K562 (cell line): ENCODE results near the gene UCN. TPM values are rescaled to one million over a fixed set of nuclear protein-coding genes. Genes with fewer than 3 reads are reported as not detected.

Source experiments
- ATAC-seq: fragments of 200-7000 bp; cut with Tn5 transposase; 3 replicates; pipeline ENCODE4 v1.9.1; 2020; ENCODE audit warnings: moderate library complexity
- BruUV-seq: library from RNA; stranded (reverse); fragments of 400-500 nt; replicated peaks from 2 replicates; lab custom pipeline; 2021; lab: Mats Ljungman, UMichigan
- CTCF ChIA-PET: fragments of 300-600 bp; formaldehyde crosslinking; extraction: SDS; loops from one replicate; lab custom pipeline; 2021; ENCODE audit warnings: low intra/inter-chr PET ratio; lab: Yijun Ruan, JAX
- POLR2A ChIA-PET: fragments of 300-600, 350-650 bp; sonication (Branson Sonifier 250); formaldehyde crosslinking; extraction: SDS; loops from one replicate; lab custom pipeline; 2021; ENCODE audit warnings: antibody characterized with exemption, inconsistent platforms; lab: Yijun Ruan, JAX
- DNase-seq, 4 experiments: peaks; one replicate each; pipeline versions ENCODE4 v3.0.0 to v3.0.0-alpha.2; 2011 to 2018; ENCODE audit warnings: low spot score in 3 of 4, mixed read lengths in 3 of 4; ENCODE audit errors: extremely low read depth in 1 of 4
- FAIRE-seq: peaks from 2 replicates; lab custom pipeline; 2011; peaks lifted over from hg19 to GRCh38; lab: Jason Lieb, UNC
- H2AFZ ChIP-seq: 2 replicates; pipeline ENCODE4 v1.6.0; 2011; ENCODE audit warnings: low read depth, low read length, control low read depth, inconsistent platforms
- H3K27ac ChIP-seq: fragments of 200-600 bp; 3 replicates; pipeline ENCODE4 v1.8.0; 2011; ENCODE audit warnings: low read depth, mild to moderate bottlenecking, control low read depth, inconsistent platforms, low read length, moderate library complexity, mixed read lengths; ENCODE audit errors: extremely low read depth
- H3K27me3 ChIP-seq, 2 experiments: fragments of 300-600 bp in 1 of 2; 2 replicates in 1 of 2; 3 replicates in 1 of 2; pipeline versions ENCODE4 v1.6.0 to v1.8.0; 2011; ENCODE audit warnings: inconsistent platforms in 2 of 2, low read length in 2 of 2, mild to moderate bottlenecking in 1 of 2, mixed read lengths in 1 of 2, moderate library complexity in 1 of 2; ENCODE audit not compliant: control insufficient read depth in 2 of 2, insufficient read depth in 2 of 2
- H3K36me3 ChIP-seq: fragments of 300-600 bp; 3 replicates; pipeline ENCODE4 v1.8.0; 2011; ENCODE audit warnings: mild to moderate bottlenecking, low read length, inconsistent platforms; ENCODE audit not compliant: control insufficient read depth, insufficient read depth
- H3K4me1 ChIP-seq, 2 experiments: fragments of 200-600 bp in 1 of 2; replicated peaks in 1 of 2; 2 replicates in 1 of 2; 3 replicates in 1 of 2; pipeline versions ENCODE4 v1.5.1 to v1.8.0; 2011; ENCODE audit warnings: inconsistent platforms in 2 of 2, low read length in 2 of 2, mild to moderate bottlenecking in 1 of 2, mixed read lengths in 1 of 2, moderate library complexity in 1 of 2; ENCODE audit not compliant: control insufficient read depth in 2 of 2, insufficient read depth in 2 of 2
- H3K4me2 ChIP-seq: 2 replicates; pipeline ENCODE4 v1.6.1; 2011; ENCODE audit warnings: low read length, control low read depth, inconsistent platforms, mixed read lengths; ENCODE audit not compliant: insufficient read depth
- H3K4me3 ChIP-seq: fragments of 200-600 bp; sonication (generic), shearing (Covaris generic); 2 replicates; pipeline ENCODE4 v1.5.1; 2016; ENCODE audit warnings: control low read depth, inconsistent platforms
- H3K79me2 ChIP-seq: fragments of 200-600 bp; 3 replicates; pipeline ENCODE4 v1.8.0; 2011; ENCODE audit warnings: low read length, inconsistent platforms; ENCODE audit not compliant: control insufficient read depth, insufficient read depth
- H3K9ac ChIP-seq, 2 experiments: 2 replicates each; pipeline versions ENCODE4 v1.6.0 to v1.6.1; 2011; ENCODE audit warnings: low read depth in 2 of 2, low read length in 2 of 2, control low read depth in 1 of 2, inconsistent platforms in 1 of 2, mild to moderate bottlenecking in 1 of 2, mixed read lengths in 1 of 2; ENCODE audit not compliant: insufficient read depth in 1 of 2
- H3K9me1 ChIP-seq: one replicate; pipeline ENCODE4 v1.6.0; 2011; ENCODE audit warnings: inconsistent platforms, mild to moderate bottlenecking, low read length, moderate library complexity; ENCODE audit not compliant: control insufficient read depth, insufficient read depth
- H3K9me3 ChIP-seq: replicated peaks from 2 replicates; pipeline ENCODE4 v1.5.1; 2011; ENCODE audit warnings: low read depth, low read length, inconsistent platforms; ENCODE audit not compliant: control insufficient read depth, insufficient read depth
- H4K20me1 ChIP-seq: replicated peaks from 2 replicates; pipeline ENCODE4 v1.6.1; 2011; ENCODE audit warnings: low read length, inconsistent platforms, mixed read lengths; ENCODE audit not compliant: control insufficient read depth, insufficient read depth
- CTBP1 ChIP-seq: fragments of 450-650 bp; IDR thresholded peaks from 2 replicates; pipeline ENCODE4 v1.6.1; 2016; ENCODE audit warnings: borderline replicate concordance
- MAZ ChIP-seq, 2 experiments: fragments of 450-650 bp in 1 of 2; sonication (generic) in 1 of 2; formaldehyde crosslinking; IDR thresholded peaks in 1 of 2; conservative IDR thresholded peaks in 1 of 2; 2 replicates each; pipeline versions ENCODE4 v1.4.0 to v1.5.0; 2020; ENCODE audit warnings: mild to moderate bottlenecking in 1 of 2, missing genetic modification reagents in 1 of 2
- MTA2 ChIP-seq: fragments of 450-650 bp; IDR thresholded peaks from 2 replicates; pipeline ENCODE4 v1.6.1; 2016; ENCODE audit warnings: low read depth
- SAP30 ChIP-seq: fragments of 200-600 bp; sonication (generic); IDR thresholded peaks from 2 replicates; pipeline ENCODE4 v1.6.1; 2012; ENCODE audit warnings: borderline replicate concordance, low read depth, mild to moderate bottlenecking, moderate library complexity, low read length, control low read depth, inconsistent platforms; ENCODE audit not compliant: insufficient read depth, poor library complexity, severe bottlenecking
- ZFX ChIP-seq: sonication (generic); formaldehyde crosslinking; IDR thresholded peaks from 2 replicates; pipeline ENCODE4 v1.8.0; 2022; ENCODE audit warnings: mild to moderate bottlenecking, missing genetic modification reagents, moderate library complexity
- ZNF282 ChIP-seq: sonication (generic); formaldehyde crosslinking; IDR thresholded peaks from 2 replicates; pipeline ENCODE4 v1.8.1; 2023; ENCODE audit warnings: missing genetic modification reagents
- WGBS: fragments of 100-300 bp; shearing (Covaris generic); methylation state at CpG from one replicate; pipeline ENCODE4 v1.1.6; 2016; ENCODE audit warnings: low coverage, mixed read lengths; ENCODE audit not compliant: insufficient coverage; ENCODE audit errors: missing lambda C conversion rate; 5-methylcytosine and 5-hydroxymethylcytosine counted together
- in situ Hi-C: fragments of 300-500 bp; cut with MboI; formaldehyde crosslinking; loops from 4 replicates; pipeline ENCODE4 v1.15.0; 2018; ENCODE audit warnings: inconsistent platforms, mixed read lengths
- intact Hi-C: fragments of 100-400 bp; cut with micrococcal nuclease; formaldehyde crosslinking; loops from 2 replicates; pipeline ENCODE4 v1.14.2; 2022
- polyA plus RNA-seq, 8 experiments: library from polyadenylated mRNA; depleted of rRNA in 4 of 8; stranded (reverse) in 5 of 8; unstranded in 3 of 8; fragments of >200 nt; fragmentation: Nextera tagmentation in 2 of 8; fragmentation: Illumina TruSeq in 1 of 8; extraction: Ambion mirVana in 2 of 8; extraction: Trizol in 1 of 8; gene quantifications; 2 replicates each; pipeline versions ENCODE4 v1.2.1 to v1.2.3, GENCODE V29; 2011 to 2014; ENCODE audit warnings: inconsistent platforms in 1 of 8, missing spikeins in 1 of 8
- total RNA-seq, 7 experiments: library from RNA; depleted of rRNA in 6 of 7; stranded (reverse); fragments of >200 nt in 6 of 7; fragmentation: Illumina TruSeq in 2 of 7; extraction: Trizol in 2 of 7; gene quantifications; 2 replicates each; pipeline versions ENCODE4 v1.2.1 to v1.2.3, GENCODE V29; 2011 to 2021; ENCODE audit warnings: low replicate concordance in 1 of 7
- TF ChIP-seq, protein P1 (sequence below), 3 experiments: IDR thresholded peaks in 2 of 3; conservative IDR thresholded peaks in 1 of 3; 2 replicates each; pipeline ENCODE4 v1.5.1; 2011 to 2012; ENCODE audit warnings: low read length in 3 of 3, mild to moderate bottlenecking in 3 of 3, control low read depth in 2 of 3, improper control_type of control experiment in 1 of 3, inconsistent platforms in 1 of 3, low read depth in 1 of 3, mixed read lengths in 1 of 3, moderate library complexity in 1 of 3; ENCODE audit not compliant: insufficient read depth in 2 of 3
- TF ChIP-seq, protein P2 (sequence below): sonication (generic); formaldehyde crosslinking; IDR thresholded peaks from 2 replicates; pipeline ENCODE4 v1.9.0; 2022; ENCODE audit warnings: mild to moderate bottlenecking, missing genetic modification reagents
- TF ChIP-seq, protein P3 (sequence below): IDR thresholded peaks from 2 replicates; pipeline ENCODE4 v1.6.1; 2011; ENCODE audit warnings: borderline replicate concordance, low read depth, mild to moderate bottlenecking, moderate library complexity, low read length; ENCODE audit not compliant: insufficient read depth, poor library complexity, severe bottlenecking
- TF ChIP-seq, protein P4 (sequence below): fragments of 450-650 bp; IDR thresholded peaks from 2 replicates; pipeline ENCODE4 v1.6.1; 2017; ENCODE audit warnings: antibody characterized with exemption

Gene UCN
- total and polyA plus RNA-seq, 9 of the 15 experiments (the other 6 are each of a cell fraction or from before 2014, with no cell fraction given) = 0.10 to 2.7 (median 0.43) TPM

DNA sequence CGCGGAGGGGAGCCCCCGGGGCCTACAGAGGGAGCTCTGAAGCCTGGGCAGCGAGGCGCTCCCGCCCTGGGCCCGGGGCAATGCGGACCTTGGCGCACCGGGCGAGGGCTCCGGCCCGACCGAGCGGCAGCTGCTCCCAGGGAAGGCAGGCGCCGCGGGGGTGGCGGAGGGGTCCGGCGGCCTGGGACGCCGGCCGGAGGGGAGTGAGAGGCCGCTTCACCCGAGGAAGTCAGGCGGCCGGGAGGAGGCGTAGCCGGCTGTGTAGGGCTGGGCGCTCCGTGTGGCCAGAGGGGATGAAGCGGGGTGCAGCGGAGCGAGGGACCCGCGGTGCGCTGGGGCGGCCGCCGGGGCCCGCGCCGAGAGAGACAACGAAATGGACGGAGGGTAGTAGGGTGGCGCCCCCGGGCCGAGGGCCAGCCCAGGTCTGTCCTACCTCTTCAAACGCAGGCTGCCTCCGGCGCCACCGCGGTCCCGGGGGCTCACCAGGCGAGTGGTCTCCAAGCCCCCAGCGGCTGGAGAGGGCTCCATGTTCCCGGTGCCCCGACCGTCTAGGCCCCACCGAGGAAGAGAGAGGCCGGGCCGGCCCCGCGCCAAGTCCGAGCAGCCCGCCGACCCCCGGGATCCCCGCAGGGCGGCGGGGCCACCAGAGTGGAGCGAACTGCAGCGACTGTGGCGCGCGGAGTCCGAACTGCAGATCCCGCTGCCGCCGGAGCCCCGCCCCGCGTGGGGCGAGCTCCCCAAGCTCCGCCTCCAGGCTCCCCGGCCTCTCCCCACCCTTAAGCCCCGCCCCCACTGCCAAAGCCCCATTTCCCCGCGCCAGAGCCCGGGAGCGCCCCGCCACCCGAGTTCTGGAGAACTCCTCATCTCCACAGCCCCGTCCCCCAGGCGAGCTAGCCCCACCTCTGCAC is 45.6 kb downstream of the UCN start, which contains the start of gene SLC30A3:
SLC30A3 (minus strand) TSS at position 669 of the 908 bp plus-strand sequence; CDS start at position 528, 141 bp downstream.
- DNase-seq (peak; percentile 81 to 99 (median 96)), FAIRE-seq (peak; percentile 37), ATAC-seq (peak; percentile 94)
- peak within 1 kb of the TSS; percentile 46 to 92; a peak in 3 of 4 replicates for H3K9ac ChIP-seq
- H3K79me2 ChIP-seq = no peaks in the 10 kb centered on the region
- H3K9me3 ChIP-seq = no peaks in the 10 kb centered on the region; the same call in 1 of the 2 replicates
- in situ Hi-C loops (no loop called here), intact Hi-C loops (no loop called here)
- no TSS peak for BruUV-seq
- peak within 1 kb of the TSS; percentile 76 for H3K4me2 ChIP-seq
- ChIA-PET POLR2A (no interaction called here), CTCF (interaction anchor here (1.4 kb wide), 1 partner anchor 17 kb away, joined by 5 read pairs; no protein-coding TSS in a partner anchor)
- H3K4me3 ChIP-seq = peak within 1 kb of the TSS; percentile 53
- H3K27me3 ChIP-seq = peaks cover 31 to 43% of the 10 kb centered on the region in 2 experiments; a peak in 4 of 5 replicates
- no peak within 1 kb of the TSS for H3K27ac ChIP-seq
- H3K36me3 ChIP-seq = no peaks in the 10 kb centered on the region
- peaks cover 0 to 42% of the 10 kb centered on the region in 2 experiments; a peak in 3 of 5 replicates for H3K4me1 ChIP-seq
- H2AFZ ChIP-seq = peak within 1 kb of the TSS; percentile 91
- no peaks in the 10 kb centered on the region for H3K9me1 ChIP-seq
- 2% methylated on average over 46 of the region's 96 CpGs for whole genome bisulfite sequencing
- H4K20me1 ChIP-seq = no peaks in the 10 kb centered on the region; the same call in 1 of the 2 replicates
- peak; percentile 12; the same call in 1 of the 2 replicates for TF ChIP-seq CTBP1
- TF ChIP-seq, protein P1, sequence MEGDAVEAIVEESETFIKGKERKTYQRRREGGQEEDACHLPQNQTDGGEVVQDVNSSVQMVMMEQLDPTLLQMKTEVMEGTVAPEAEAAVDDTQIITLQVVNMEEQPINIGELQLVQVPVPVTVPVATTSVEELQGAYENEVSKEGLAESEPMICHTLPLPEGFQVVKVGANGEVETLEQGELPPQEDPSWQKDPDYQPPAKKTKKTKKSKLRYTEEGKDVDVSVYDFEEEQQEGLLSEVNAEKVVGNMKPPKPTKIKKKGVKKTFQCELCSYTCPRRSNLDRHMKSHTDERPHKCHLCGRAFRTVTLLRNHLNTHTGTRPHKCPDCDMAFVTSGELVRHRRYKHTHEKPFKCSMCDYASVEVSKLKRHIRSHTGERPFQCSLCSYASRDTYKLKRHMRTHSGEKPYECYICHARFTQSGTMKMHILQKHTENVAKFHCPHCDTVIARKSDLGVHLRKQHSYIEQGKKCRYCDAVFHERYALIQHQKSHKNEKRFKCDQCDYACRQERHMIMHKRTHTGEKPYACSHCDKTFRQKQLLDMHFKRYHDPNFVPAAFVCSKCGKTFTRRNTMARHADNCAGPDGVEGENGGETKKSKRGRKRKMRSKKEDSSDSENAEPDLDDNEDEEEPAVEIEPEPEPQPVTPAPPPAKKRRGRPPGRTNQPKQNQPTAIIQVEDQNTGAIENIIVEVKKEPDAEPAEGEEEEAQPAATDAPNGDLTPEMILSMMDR (IDR thresholded peaks at IDR 0.05 in 2 of 3, conservative IDR thresholded peaks at IDR 0.05 in 1 of 3; ENCODE audit: insufficient read depth in 2 of 3, low read depth in 1 of 3, low read length in 3 of 3) = peak in 2 of 3 experiments; percentile 15 to 64; a peak in 2 of 6 replicates
- no peak for TF ChIP-seq SAP30
- TF ChIP-seq MTA2 = no peak
- TF ChIP-seq, protein P2, sequence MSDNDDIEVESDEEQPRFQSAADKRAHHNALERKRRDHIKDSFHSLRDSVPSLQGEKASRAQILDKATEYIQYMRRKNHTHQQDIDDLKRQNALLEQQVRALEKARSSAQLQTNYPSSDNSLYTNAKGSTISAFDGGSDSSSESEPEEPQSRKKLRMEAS (CRISPR knock-in tag) = 0 out of 2 replicates have a peak, but pooled peaks have one; percentile 41
- peak in 1 of 2 experiments; percentile 22; a peak in 1 of 4 replicates for TF ChIP-seq MAZ (CRISPR knock-in tag; conservative IDR thresholded peaks at IDR 0.05 in 1 of 2, IDR thresholded peaks at IDR 0.05 in 1 of 2)
- TF ChIP-seq, protein P3, sequence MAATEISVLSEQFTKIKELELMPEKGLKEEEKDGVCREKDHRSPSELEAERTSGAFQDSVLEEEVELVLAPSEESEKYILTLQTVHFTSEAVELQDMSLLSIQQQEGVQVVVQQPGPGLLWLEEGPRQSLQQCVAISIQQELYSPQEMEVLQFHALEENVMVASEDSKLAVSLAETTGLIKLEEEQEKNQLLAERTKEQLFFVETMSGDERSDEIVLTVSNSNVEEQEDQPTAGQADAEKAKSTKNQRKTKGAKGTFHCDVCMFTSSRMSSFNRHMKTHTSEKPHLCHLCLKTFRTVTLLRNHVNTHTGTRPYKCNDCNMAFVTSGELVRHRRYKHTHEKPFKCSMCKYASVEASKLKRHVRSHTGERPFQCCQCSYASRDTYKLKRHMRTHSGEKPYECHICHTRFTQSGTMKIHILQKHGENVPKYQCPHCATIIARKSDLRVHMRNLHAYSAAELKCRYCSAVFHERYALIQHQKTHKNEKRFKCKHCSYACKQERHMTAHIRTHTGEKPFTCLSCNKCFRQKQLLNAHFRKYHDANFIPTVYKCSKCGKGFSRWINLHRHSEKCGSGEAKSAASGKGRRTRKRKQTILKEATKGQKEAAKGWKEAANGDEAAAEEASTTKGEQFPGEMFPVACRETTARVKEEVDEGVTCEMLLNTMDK = peak; percentile 17
- 0 out of 2 replicates have a peak, but pooled peaks have one; percentile 35 for TF ChIP-seq ZNF282 (CRISPR knock-in tag)
- TF ChIP-seq ZFX = peak; percentile 47
- TF ChIP-seq, protein P4, sequence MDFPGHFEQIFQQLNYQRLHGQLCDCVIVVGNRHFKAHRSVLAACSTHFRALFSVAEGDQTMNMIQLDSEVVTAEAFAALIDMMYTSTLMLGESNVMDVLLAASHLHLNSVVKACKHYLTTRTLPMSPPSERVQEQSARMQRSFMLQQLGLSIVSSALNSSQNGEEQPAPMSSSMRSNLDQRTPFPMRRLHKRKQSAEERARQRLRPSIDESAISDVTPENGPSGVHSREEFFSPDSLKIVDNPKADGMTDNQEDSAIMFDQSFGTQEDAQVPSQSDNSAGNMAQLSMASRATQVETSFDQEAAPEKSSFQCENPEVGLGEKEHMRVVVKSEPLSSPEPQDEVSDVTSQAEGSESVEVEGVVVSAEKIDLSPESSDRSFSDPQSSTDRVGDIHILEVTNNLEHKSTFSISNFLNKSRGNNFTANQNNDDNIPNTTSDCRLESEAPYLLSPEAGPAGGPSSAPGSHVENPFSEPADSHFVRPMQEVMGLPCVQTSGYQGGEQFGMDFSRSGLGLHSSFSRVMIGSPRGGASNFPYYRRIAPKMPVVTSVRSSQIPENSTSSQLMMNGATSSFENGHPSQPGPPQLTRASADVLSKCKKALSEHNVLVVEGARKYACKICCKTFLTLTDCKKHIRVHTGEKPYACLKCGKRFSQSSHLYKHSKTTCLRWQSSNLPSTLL = no peak
